Mammary epithelial cell (primary cell): ENCODE measurements around the gene CLEC3B.

Source experiments
- EZH2 ChIP-seq: IDR thresholded peaks from 2 replicates; pipeline ENCODE4 v1.6.1; 2012; ENCODE audit warnings: low read length, inconsistent platforms, borderline replicate concordance
- TF ChIP-seq, protein P1 (sequence below), 2 donors: IDR thresholded peaks in 1 of 2; conservative IDR thresholded peaks in 1 of 2; 2 replicates each; pipeline ENCODE4 v1.5.1; 2011 to 2012; ENCODE audit warnings: inconsistent platforms in 2 of 2, low read length in 2 of 2, mild to moderate bottlenecking in 2 of 2, control low read depth in 1 of 2, low read depth in 1 of 2; ENCODE audit not compliant: insufficient read depth in 1 of 2; ENCODE audit errors: extremely low read depth in 1 of 2

DNA sequence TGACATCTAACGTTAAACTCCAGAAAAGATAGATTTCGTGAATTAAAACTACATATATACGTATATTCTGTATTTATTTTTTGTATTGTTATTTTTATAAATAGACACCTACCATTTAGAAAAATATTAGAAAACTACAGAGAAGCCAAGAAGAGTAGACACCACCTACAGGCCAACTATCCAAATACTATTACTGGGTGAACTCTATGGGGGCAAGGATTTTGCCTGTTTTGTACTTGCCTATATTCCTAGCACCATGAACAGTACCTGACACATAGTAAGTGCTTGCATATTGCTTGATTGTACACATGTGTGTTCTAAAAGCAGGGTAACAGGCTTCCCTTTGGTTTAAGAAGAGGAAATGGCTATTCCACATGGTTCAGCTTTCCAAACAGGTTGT lies 24.4 kb upstream of the CLEC3B start:
- TF ChIP-seq, protein P1, sequence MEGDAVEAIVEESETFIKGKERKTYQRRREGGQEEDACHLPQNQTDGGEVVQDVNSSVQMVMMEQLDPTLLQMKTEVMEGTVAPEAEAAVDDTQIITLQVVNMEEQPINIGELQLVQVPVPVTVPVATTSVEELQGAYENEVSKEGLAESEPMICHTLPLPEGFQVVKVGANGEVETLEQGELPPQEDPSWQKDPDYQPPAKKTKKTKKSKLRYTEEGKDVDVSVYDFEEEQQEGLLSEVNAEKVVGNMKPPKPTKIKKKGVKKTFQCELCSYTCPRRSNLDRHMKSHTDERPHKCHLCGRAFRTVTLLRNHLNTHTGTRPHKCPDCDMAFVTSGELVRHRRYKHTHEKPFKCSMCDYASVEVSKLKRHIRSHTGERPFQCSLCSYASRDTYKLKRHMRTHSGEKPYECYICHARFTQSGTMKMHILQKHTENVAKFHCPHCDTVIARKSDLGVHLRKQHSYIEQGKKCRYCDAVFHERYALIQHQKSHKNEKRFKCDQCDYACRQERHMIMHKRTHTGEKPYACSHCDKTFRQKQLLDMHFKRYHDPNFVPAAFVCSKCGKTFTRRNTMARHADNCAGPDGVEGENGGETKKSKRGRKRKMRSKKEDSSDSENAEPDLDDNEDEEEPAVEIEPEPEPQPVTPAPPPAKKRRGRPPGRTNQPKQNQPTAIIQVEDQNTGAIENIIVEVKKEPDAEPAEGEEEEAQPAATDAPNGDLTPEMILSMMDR (conservative IDR thresholded peaks at IDR 0.05 in 1 of 2, IDR thresholded peaks at IDR 0.05 in 1 of 2; ENCODE audit: extremely low read depth in 1 of 2, insufficient read depth in 1 of 2, low read depth in 1 of 2, low read length in 2 of 2) = peak; percentile 1 to 8
- no peak for TF ChIP-seq EZH2
